Measurements from ENCODE around the gene COL27A1. TPM values are rescaled to one million over a fixed set of nuclear protein-coding genes. Genes with fewer than 3 reads are reported as not detected.

The COL27A1 gene
- polyA plus RNA-seq, 1 donor (not counting 4 experiments of a cell fraction or from before 2014, with no cell fraction given), result 14.0 TPM

GRCh38 chr9:114214686-114215414 is 59.5 kb downstream of the COL27A1 start:
- no peak for DNase-seq (ENCODE audit: low read depth, low spot score)
- no peak overlapping the region for H3K27ac ChIP-seq (ENCODE audit: control insufficient read depth, insufficient read depth, low read length)
- TF ChIP-seq EZH2 (IDR thresholded peaks at IDR 0.05; ENCODE audit: low read length) (no peak), CTCF (optimal IDR thresholded peaks at IDR 0.05 in 1 of 3, IDR thresholded peaks at IDR 0.05 in 1 of 3, conservative IDR thresholded peaks at IDR 0.05 in 1 of 3; ENCODE audit: extremely low read depth in 1 of 3, insufficient read depth in 2 of 3, low read length in 3 of 3) (no peak)
- H3K4me3 ChIP-seq (ENCODE audit: control insufficient read depth in 2 of 3, extremely low read depth in 1 of 3, insufficient read depth in 2 of 3, low read depth in 1 of 3, low read length in 3 of 3), result no peak overlapping the region
- peaks cover 17% of the 10 kb centered on the region for H3K4me1 ChIP-seq (ENCODE audit: control insufficient read depth, extremely low read depth, insufficient read depth, low read length)
- H3K79me2 ChIP-seq (ENCODE audit: control insufficient read depth, insufficient read depth, low read length), result no peaks in the 10 kb centered on the region
- dilution Hi-C loops (cut with MboI; ENCODE audit: extremely low pct_ligation_motif_present, low sequenced_read_pairs), result no loop called here
- H3K4me2 ChIP-seq (ENCODE audit: control insufficient read depth, extremely low read depth, insufficient read depth, low read depth, low read length), result peak overlapping the region; percentile 31
- no peaks in the 10 kb centered on the region for H3K9me1 ChIP-seq (ENCODE audit: control insufficient read depth, extremely low read depth, insufficient read depth, low read length)
- H3K9me3 ChIP-seq (ENCODE audit: control insufficient read depth, low read depth, low read length), result no peaks in the 10 kb centered on the region
- FAIRE-seq, result peak; percentile 81
- H3K36me3 ChIP-seq (ENCODE audit: control insufficient read depth in 2 of 2, extremely low read depth in 1 of 2, insufficient read depth in 2 of 2, low read length in 2 of 2), result peaks cover 12 to 20% of the 10 kb centered on the region in 2 experiments
- no peak overlapping the region for H2AFZ ChIP-seq (ENCODE audit: control insufficient read depth, low read length)
- no peak overlapping the region for H3K9ac ChIP-seq (ENCODE audit: control insufficient read depth, extremely low read depth, insufficient read depth, low read length)
- H3K27me3 ChIP-seq (ENCODE audit: control insufficient read depth, extremely low read depth, insufficient read depth, low read length), result no peaks in the 10 kb centered on the region
- H4K20me1 ChIP-seq (ENCODE audit: control insufficient read depth, extremely low read depth, insufficient read depth, low read length), result no peaks in the 10 kb centered on the region

- H3K9me3 ChIP-seq (ENCODE audit: control insufficient read depth, low read depth, low read length), result no peaks in the 10 kb centered on the region
- H3K4me2 ChIP-seq (ENCODE audit: control insufficient read depth, extremely low read depth, insufficient read depth, low read depth, low read length), result no peak overlapping the region
- TF ChIP-seq EZH2 (IDR thresholded peaks at IDR 0.05; ENCODE audit: low read length), result no peak
- no peak for TF ChIP-seq CTCF (optimal IDR thresholded peaks at IDR 0.05 in 1 of 3, IDR thresholded peaks at IDR 0.05 in 1 of 3, conservative IDR thresholded peaks at IDR 0.05 in 1 of 3; ENCODE audit: extremely low read depth in 1 of 3, insufficient read depth in 2 of 3, low read length in 3 of 3)
- no peaks in the 10 kb centered on the region for H4K20me1 ChIP-seq (ENCODE audit: control insufficient read depth, extremely low read depth, insufficient read depth, low read length)
- DNase-seq (ENCODE audit: low read depth, low spot score), result no peak
- no peaks in the 10 kb centered on the region for H3K9me1 ChIP-seq (ENCODE audit: control insufficient read depth, extremely low read depth, insufficient read depth, low read length)
- dilution Hi-C loops (cut with MboI; ENCODE audit: extremely low pct_ligation_motif_present, low sequenced_read_pairs), result no loop called here
- FAIRE-seq, result no peak
- H3K27ac ChIP-seq (ENCODE audit: control insufficient read depth, insufficient read depth, low read length), result no peak overlapping the region
- no peak overlapping the region for H2AFZ ChIP-seq (ENCODE audit: control insufficient read depth, low read length)
- peaks cover 17% of the 10 kb centered on the region for H3K4me1 ChIP-seq (ENCODE audit: control insufficient read depth, extremely low read depth, insufficient read depth, low read length)
- peaks cover 10 to 24% of the 10 kb centered on the region in 2 experiments for H3K36me3 ChIP-seq (ENCODE audit: control insufficient read depth in 2 of 2, extremely low read depth in 1 of 2, insufficient read depth in 2 of 2, low read length in 2 of 2)
- H3K9ac ChIP-seq (ENCODE audit: control insufficient read depth, extremely low read depth, insufficient read depth, low read length), result no peak overlapping the region
- no peaks in the 10 kb centered on the region for H3K27me3 ChIP-seq (ENCODE audit: control insufficient read depth, extremely low read depth, insufficient read depth, low read length)
- H3K4me3 ChIP-seq (ENCODE audit: control insufficient read depth in 2 of 3, extremely low read depth in 1 of 3, insufficient read depth in 2 of 3, low read depth in 1 of 3, low read length in 3 of 3), result no peak overlapping the region
- H3K79me2 ChIP-seq (ENCODE audit: control insufficient read depth, insufficient read depth, low read length), result no peaks in the 10 kb centered on the region
Measured at GRCh38 chr9:114216081-114216480, 60.7 kb downstream of the COL27A1 start.

Measured in keratinocyte (primary cell).